Measurements from ENCODE around the gene DPF3. TPM values are rescaled to one million over a fixed set of nuclear protein-coding genes. Genes with fewer than 3 reads are reported as not detected.
"Not testable (repeated sequence)": the region's sequence is repeated elsewhere in the genome, so short reads cannot be mapped to it uniquely, and the experiment has no call there.

DPF3 gene
- total RNA-seq, 1 experiment from 2014 or later, result not detected

GRCh38 chr14:72883961-72884360 lies 9.9 kb downstream of the DPF3 start:
- in situ Hi-C loops (cut with HindIII; ENCODE audit: low sequenced_read_pairs), result no loop called here
- DNase-seq (ENCODE audit: low spot score), result no peak

- in situ Hi-C loops (cut with HindIII; ENCODE audit: low sequenced_read_pairs), result no loop called here
- DNase-seq (ENCODE audit: low spot score), result no peak
These were observed 10.8 kb downstream of the DPF3 start for GRCh38 chr14:72883109-72883508.

GRCh38 chr14:72882463-72882862 lies 11.4 kb downstream of the DPF3 start:
- in situ Hi-C loops (cut with HindIII; ENCODE audit: low sequenced_read_pairs), result no loop called here
- DNase-seq (ENCODE audit: low spot score), result no peak

GRCh38 chr14:72882047-72882446 lies 11.9 kb downstream of the DPF3 start:
- in situ Hi-C loops (cut with HindIII; ENCODE audit: low sequenced_read_pairs), result no loop called here
- no peak for DNase-seq (ENCODE audit: low spot score)

GRCh38 chr14:72881543-72881942 lies 12.4 kb downstream of the DPF3 start:
- no peak for DNase-seq (ENCODE audit: low spot score)
- in situ Hi-C loops (cut with HindIII; ENCODE audit: low sequenced_read_pairs), result no loop called here

GRCh38 chr14:72880820-72881219 lies 13.1 kb downstream of the DPF3 start:
- no peak for DNase-seq (ENCODE audit: low spot score)
- in situ Hi-C loops (cut with HindIII; ENCODE audit: low sequenced_read_pairs), result no loop called here

GRCh38 chr14:72880164-72880563 lies 13.7 kb downstream of the DPF3 start:
- in situ Hi-C loops (cut with HindIII; ENCODE audit: low sequenced_read_pairs), result no loop called here
- DNase-seq (ENCODE audit: low spot score), result no peak

GRCh38 chr14:72879431-72879830 lies 14.5 kb downstream of the DPF3 start:
- in situ Hi-C loops (cut with HindIII; ENCODE audit: low sequenced_read_pairs), result no loop called here
- DNase-seq (ENCODE audit: low spot score), result no peak

- no peak for DNase-seq (ENCODE audit: low spot score)
- in situ Hi-C loops (cut with HindIII; ENCODE audit: low sequenced_read_pairs), result no loop called here
These were observed 15.2 kb downstream of the DPF3 start for GRCh38 chr14:72878746-72879145.

- peak; percentile 64 for DNase-seq (ENCODE audit: low spot score)
- in situ Hi-C loops (cut with HindIII; ENCODE audit: low sequenced_read_pairs), result no loop called here
These were observed 17.2 kb downstream of the DPF3 start for GRCh38 chr14:72876710-72877063.

GRCh38 chr14:72876005-72876709 lies 17.7 kb downstream of the DPF3 start:
- DNase-seq (ENCODE audit: low spot score), result peak; percentile 80
- in situ Hi-C loops (cut with HindIII; ENCODE audit: low sequenced_read_pairs), result no loop called here

- DNase-seq (ENCODE audit: low spot score); in situ Hi-C loops (cut with HindIII; ENCODE audit: low sequenced_read_pairs): not testable (repeated sequence)
These were observed 23.0 kb downstream of the DPF3 start for GRCh38 chr14:72870878-72871277.

GRCh38 chr14:72869407-72870329 lies 24.2 kb downstream of the DPF3 start:
- DNase-seq (ENCODE audit: low spot score), result no peak
- in situ Hi-C loops (cut with HindIII; ENCODE audit: low sequenced_read_pairs), result no loop called here

- DNase-seq (ENCODE audit: low spot score), result no peak
- in situ Hi-C loops (cut with HindIII; ENCODE audit: low sequenced_read_pairs), result no loop called here
These were observed 25.4 kb downstream of the DPF3 start for GRCh38 chr14:72868500-72868899.

- in situ Hi-C loops (cut with HindIII; ENCODE audit: low sequenced_read_pairs), result no loop called here
- DNase-seq (ENCODE audit: low spot score), result no peak
These were observed 29.1 kb downstream of the DPF3 start for GRCh38 chr14:72864712-72865365.

- no peak for DNase-seq (ENCODE audit: low spot score)
- in situ Hi-C loops (cut with HindIII; ENCODE audit: low sequenced_read_pairs), result no loop called here
These were observed 30.5 kb downstream of the DPF3 start for GRCh38 chr14:72863216-72864006.

GRCh38 chr14:72856530-72857266 lies 37.2 kb downstream of the DPF3 start:
- DNase-seq (ENCODE audit: low spot score), result no peak
- in situ Hi-C loops (cut with HindIII; ENCODE audit: low sequenced_read_pairs), result no loop called here

GRCh38 chr14:72855913-72856312 lies 38.0 kb downstream of the DPF3 start:
- in situ Hi-C loops (cut with HindIII; ENCODE audit: low sequenced_read_pairs), result no loop called here

GRCh38 chr14:72852194-72852593 lies 41.7 kb downstream of the DPF3 start:
- in situ Hi-C loops (cut with HindIII; ENCODE audit: low sequenced_read_pairs), result no loop called here
- no peak for DNase-seq (ENCODE audit: low spot score)

More at GRCh38 chr14:72855913-72856312, 38.0 kb downstream of the DPF3 start:
- peak; percentile 52 for DNase-seq (ENCODE audit: low spot score)
